H9 (cell line): ENCODE data around the gene IL1RL1. TPM values are rescaled to one million over a fixed set of nuclear protein-coding genes. Genes with fewer than 3 reads are reported as not detected.

ENCODE experiments used
- DNase-seq: peaks from one replicate; pipeline ENCODE4 v3.0.0-alpha.2; 2017
- H2AFZ ChIP-seq: one replicate; pipeline ENCODE4 v1.6.1; 2013; ENCODE audit warnings: mild to moderate bottlenecking, low read length, control low read depth, moderate library complexity
- H2AK5ac ChIP-seq: 2 replicates; pipeline ENCODE4 v1.6.1; 2013; ENCODE audit warnings: low read length, control low read depth, mixed read lengths; ENCODE audit not compliant: insufficient read length
- H2BK120ac ChIP-seq: one replicate; pipeline ENCODE4 v1.6.1; 2013; ENCODE audit warnings: low read depth, mild to moderate bottlenecking, low read length, control low read depth, inconsistent platforms; ENCODE audit not compliant: poor library complexity, severe bottlenecking
- H2BK12ac ChIP-seq: 2 replicates; pipeline ENCODE4 v1.6.1; 2013; ENCODE audit warnings: low read length, control low read depth, mixed read lengths, low read depth; ENCODE audit not compliant: insufficient read length
- H2BK15ac ChIP-seq: 2 replicates; pipeline ENCODE4 v1.6.1; 2013; ENCODE audit warnings: low read depth, low read length, control low read depth
- H2BK20ac ChIP-seq: one replicate; pipeline ENCODE4 v1.6.1; 2013; ENCODE audit warnings: low read depth, mild to moderate bottlenecking, low read length, control low read depth, inconsistent platforms; ENCODE audit not compliant: poor library complexity, severe bottlenecking
- H2BK5ac ChIP-seq: 2 replicates; pipeline ENCODE4 v1.6.1; 2013; ENCODE audit warnings: low read length, control low read depth, mixed read lengths; ENCODE audit not compliant: insufficient read length
- H3K14ac ChIP-seq: 2 replicates; pipeline ENCODE4 v1.6.1; 2013; ENCODE audit warnings: low read length, control low read depth; ENCODE audit not compliant: insufficient read depth
- H3K18ac ChIP-seq: 2 replicates; pipeline ENCODE4 v1.6.1; 2013; ENCODE audit warnings: low read depth, mild to moderate bottlenecking, mixed read lengths, low read length, control low read depth; ENCODE audit not compliant: insufficient read length
- H3K23ac ChIP-seq: 2 replicates; pipeline ENCODE4 v1.6.1; 2013; ENCODE audit warnings: low read length, control low read depth, mixed read lengths, low read depth; ENCODE audit not compliant: insufficient read length
- H3K23me2 ChIP-seq: 2 replicates; pipeline ENCODE4 v1.6.1; 2013; ENCODE audit warnings: low read depth, mild to moderate bottlenecking, mixed read lengths, low read length, control low read depth; ENCODE audit not compliant: insufficient read length, poor library complexity, severe bottlenecking
- H3K27ac ChIP-seq: 2 replicates; pipeline ENCODE4 v1.5.1; 2013; ENCODE audit warnings: low read length, control low read depth, mixed read lengths, low read depth; ENCODE audit not compliant: insufficient read length
- H3K27me3 ChIP-seq: 2 replicates; pipeline ENCODE4 v1.6.1; 2013; ENCODE audit warnings: low read length, control low read depth, inconsistent platforms; ENCODE audit not compliant: insufficient read depth
- H3K4ac ChIP-seq: 2 replicates; pipeline ENCODE4 v1.6.1; 2013; ENCODE audit warnings: low read depth, mild to moderate bottlenecking, control low read depth, inconsistent platforms, low read length, moderate library complexity
- H3K4me1 ChIP-seq: 2 replicates; pipeline ENCODE4 v1.6.1; 2013; ENCODE audit warnings: low read length, control low read depth, inconsistent platforms; ENCODE audit not compliant: insufficient read depth
- H3K4me2 ChIP-seq: 2 replicates; pipeline ENCODE4 v1.6.1; 2013; ENCODE audit warnings: low read length, control low read depth, mixed read lengths; ENCODE audit not compliant: insufficient read length, insufficient read depth
- H3K56ac ChIP-seq: 2 replicates; pipeline ENCODE4 v1.6.1; 2013; ENCODE audit warnings: low read depth, mild to moderate bottlenecking, mixed read lengths, low read length, control low read depth; ENCODE audit not compliant: insufficient read length
- H3K79me1 ChIP-seq: 2 replicates; pipeline ENCODE4 v1.6.1; 2013; ENCODE audit warnings: low read depth, mild to moderate bottlenecking, moderate library complexity, low read length, control low read depth, inconsistent platforms; ENCODE audit not compliant: insufficient read depth, poor library complexity, severe bottlenecking
- H3K79me2 ChIP-seq: 2 replicates; pipeline ENCODE4 v1.6.1; 2013; ENCODE audit warnings: low read length, control low read depth, inconsistent platforms; ENCODE audit not compliant: insufficient read depth
- H3K9ac ChIP-seq: 2 replicates; pipeline ENCODE4 v1.6.1; 2013; ENCODE audit warnings: low read length, control low read depth, mixed read lengths; ENCODE audit not compliant: insufficient read length; ENCODE audit errors: extremely low read depth
- H3K9me3 ChIP-seq: one replicate; pipeline ENCODE4 v1.6.1; 2013; ENCODE audit warnings: low read depth, low read length, inconsistent platforms; ENCODE audit not compliant: control insufficient read depth
- H3T11ph ChIP-seq: one replicate; pipeline ENCODE4 v1.6.1; 2013; ENCODE audit warnings: mild to moderate bottlenecking, low read length, control low read depth, inconsistent platforms
- H4K20me1 ChIP-seq: one replicate; pipeline ENCODE4 v1.6.1; 2013; ENCODE audit not compliant: control insufficient read depth, insufficient read length, insufficient read depth
- H4K5ac ChIP-seq: 2 replicates; pipeline ENCODE4 v1.6.1; 2013; ENCODE audit warnings: low read depth, mild to moderate bottlenecking, mixed read lengths, low read length, control low read depth; ENCODE audit not compliant: insufficient read length
- H4K8ac ChIP-seq: replicated peaks from 2 replicates; pipeline ENCODE4 v1.6.1; 2013; ENCODE audit warnings: low read length, control low read depth, mixed read lengths, low read depth; ENCODE audit not compliant: insufficient read length
- H4K91ac ChIP-seq: 2 replicates; pipeline ENCODE4 v1.6.1; 2013; ENCODE audit warnings: low read depth, mild to moderate bottlenecking, moderate library complexity, mixed read lengths, low read length, control low read depth; ENCODE audit not compliant: insufficient read length
- H3K27ac Mint-ChIP-seq, 3 experiments: 2 replicates in 2 of 3; 3 replicates in 1 of 3; pipeline ENCODE4 v1.8.0; 2020 to 2021; ENCODE audit warnings: mixed read lengths in 3 of 3, mild to moderate bottlenecking in 1 of 3, moderate library complexity in 1 of 3
- H3K27me3 Mint-ChIP-seq: 2 replicates; pipeline ENCODE4 v1.8.0; 2021; ENCODE audit warnings: low read depth, mild to moderate bottlenecking, moderate library complexity, mixed read lengths
- H3K36me3 Mint-ChIP-seq, 3 experiments: 2 replicates in 2 of 3; 3 replicates in 1 of 3; pipeline ENCODE4 v1.8.0; 2020 to 2021; ENCODE audit warnings: low read depth in 3 of 3, mixed read lengths in 3 of 3; ENCODE audit not compliant: insufficient read depth in 1 of 3
- H3K4me1 Mint-ChIP-seq, 2 experiments: 2 replicates each; pipeline ENCODE4 v1.8.0; 2020; ENCODE audit warnings: mixed read lengths in 2 of 2
- H3K4me3 Mint-ChIP-seq, 2 experiments: 2 replicates in 1 of 2; 3 replicates in 1 of 2; pipeline ENCODE4 v1.8.0; 2020 to 2021; ENCODE audit warnings: mild to moderate bottlenecking in 2 of 2, mixed read lengths in 2 of 2, moderate library complexity in 1 of 2
- H3K9me3 Mint-ChIP-seq, 2 experiments: 2 replicates in 1 of 2; 3 replicates in 1 of 2; pipeline ENCODE4 v1.8.0; 2020; ENCODE audit warnings: mild to moderate bottlenecking in 2 of 2, mixed read lengths in 2 of 2, moderate library complexity in 1 of 2
- WGBS: extraction: QIAGEN DNeasy Blood & Tissue Kit; methylation state at CpG from one replicate; pipeline ENCODE4 v1.1.7; 2013; ENCODE audit warnings: missing lambda C conversion rate, low lambda C conversion rate, mixed read lengths; ENCODE audit not compliant: insufficient read length; ENCODE audit errors: extremely low coverage; 5-methylcytosine and 5-hydroxymethylcytosine counted together
- total RNA-seq: library from RNA; stranded (reverse); gene quantifications from 2 replicates; pipeline ENCODE4 v1.2.1, GENCODE V29; 2021
- TF ChIP-seq, protein P1 (sequence below): fragments of 200-600 bp; sonication (generic); conservative IDR thresholded peaks from 3 replicates; pipeline ENCODE4 v1.8.0; 2021; ENCODE audit warnings: antibody characterized with exemption, mild to moderate bottlenecking

IL1RL1 gene
- total RNA-seq, 1 experiment from 2014 or later, result not detected

DNA sequence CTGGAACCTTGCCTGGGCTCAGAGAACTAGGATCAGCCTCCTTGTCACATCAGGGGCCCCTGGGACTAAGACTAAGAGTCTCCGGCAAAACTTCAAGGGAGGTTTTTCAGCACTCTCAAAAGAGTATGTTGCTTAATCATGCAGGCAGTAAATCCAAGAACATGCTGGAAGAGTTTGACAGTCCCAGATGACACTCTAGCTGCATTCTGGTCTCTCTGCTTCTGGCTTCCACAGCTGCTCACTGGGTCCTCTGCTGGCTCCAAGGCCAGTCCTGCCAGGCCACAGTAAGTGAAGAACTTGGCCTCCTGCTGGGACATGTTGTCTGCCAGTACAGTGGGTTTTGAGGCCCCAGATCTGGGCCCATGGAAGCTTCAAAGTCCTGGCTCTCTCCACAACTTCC lies 45.2 kb upstream of the IL1RL1 start:
- Histone ChIP-seq H4K91ac (no peak overlapping the region), H3K27ac (no peak overlapping the region), H3K79me1 (no peaks in the 10 kb centered on the region), H2BK12ac (no peak overlapping the region), H2BK15ac (no peak overlapping the region), H3T11ph (no peak overlapping the region), H4K5ac (no peak overlapping the region), H3K4ac (no peak overlapping the region), H3K9me3 (no peaks in the 10 kb centered on the region), H2BK20ac (no peak overlapping the region), H2AFZ (no peak overlapping the region), H2BK5ac (no peak overlapping the region), H3K27me3 (no peaks in the 10 kb centered on the region), H3K23ac (no peak overlapping the region), H3K79me2 (no peaks in the 10 kb centered on the region), H4K20me1 (no peaks in the 10 kb centered on the region), H2BK120ac (no peak overlapping the region), H3K18ac (no peak overlapping the region), H3K23me2 (no peaks in the 10 kb centered on the region), H2AK5ac (no peak overlapping the region), H3K4me1 (no peaks in the 10 kb centered on the region; the same call in 1 of the 2 replicates), H3K9ac (no peak overlapping the region), H3K14ac (no peak overlapping the region), H3K4me2 (no peak overlapping the region), H3K56ac (no peak overlapping the region), H4K8ac (no peak overlapping the region)
- H3K27me3 Mint-ChIP-seq, result peaks cover 7% of the 10 kb centered on the region
- DNase-seq, result no peak
- no peak overlapping the region for H3K27ac Mint-ChIP-seq
- TF ChIP-seq, protein P1, sequence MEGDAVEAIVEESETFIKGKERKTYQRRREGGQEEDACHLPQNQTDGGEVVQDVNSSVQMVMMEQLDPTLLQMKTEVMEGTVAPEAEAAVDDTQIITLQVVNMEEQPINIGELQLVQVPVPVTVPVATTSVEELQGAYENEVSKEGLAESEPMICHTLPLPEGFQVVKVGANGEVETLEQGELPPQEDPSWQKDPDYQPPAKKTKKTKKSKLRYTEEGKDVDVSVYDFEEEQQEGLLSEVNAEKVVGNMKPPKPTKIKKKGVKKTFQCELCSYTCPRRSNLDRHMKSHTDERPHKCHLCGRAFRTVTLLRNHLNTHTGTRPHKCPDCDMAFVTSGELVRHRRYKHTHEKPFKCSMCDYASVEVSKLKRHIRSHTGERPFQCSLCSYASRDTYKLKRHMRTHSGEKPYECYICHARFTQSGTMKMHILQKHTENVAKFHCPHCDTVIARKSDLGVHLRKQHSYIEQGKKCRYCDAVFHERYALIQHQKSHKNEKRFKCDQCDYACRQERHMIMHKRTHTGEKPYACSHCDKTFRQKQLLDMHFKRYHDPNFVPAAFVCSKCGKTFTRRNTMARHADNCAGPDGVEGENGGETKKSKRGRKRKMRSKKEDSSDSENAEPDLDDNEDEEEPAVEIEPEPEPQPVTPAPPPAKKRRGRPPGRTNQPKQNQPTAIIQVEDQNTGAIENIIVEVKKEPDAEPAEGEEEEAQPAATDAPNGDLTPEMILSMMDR, result no peak
- H3K36me3 Mint-ChIP-seq, result peaks cover 0 to 2% (median 0%) of the 10 kb centered on the region in 3 experiments; a peak in 1 of 7 replicates
- no peak overlapping the region for H3K4me3 Mint-ChIP-seq
- no CpG with 5 or more reads among the region's 1 CpG for WGBS
- H3K4me1 Mint-ChIP-seq, result peaks cover 2 to 6% of the 10 kb centered on the region in 2 experiments; a peak in 3 of 4 replicates
- no peaks in the 10 kb centered on the region; a peak in 1 of 5 replicates for H3K9me3 Mint-ChIP-seq
